Mammary epithelial cell (primary cell): Measurements from ENCODE around the gene APOD.

Experiments used
- CTCF ChIP-seq, 2 donors: IDR thresholded peaks in 1 of 2; conservative IDR thresholded peaks in 1 of 2; 2 replicates each; pipeline ENCODE4 v1.5.1; 2011 to 2012; ENCODE audit warnings: inconsistent platforms in 2 of 2, low read length in 2 of 2, mild to moderate bottlenecking in 2 of 2, control low read depth in 1 of 2, low read depth in 1 of 2; ENCODE audit not compliant: insufficient read depth in 1 of 2; ENCODE audit errors: extremely low read depth in 1 of 2
- EZH2 ChIP-seq: IDR thresholded peaks from 2 replicates; pipeline ENCODE4 v1.6.1; 2012; ENCODE audit warnings: low read length, inconsistent platforms, borderline replicate concordance

DNA sequence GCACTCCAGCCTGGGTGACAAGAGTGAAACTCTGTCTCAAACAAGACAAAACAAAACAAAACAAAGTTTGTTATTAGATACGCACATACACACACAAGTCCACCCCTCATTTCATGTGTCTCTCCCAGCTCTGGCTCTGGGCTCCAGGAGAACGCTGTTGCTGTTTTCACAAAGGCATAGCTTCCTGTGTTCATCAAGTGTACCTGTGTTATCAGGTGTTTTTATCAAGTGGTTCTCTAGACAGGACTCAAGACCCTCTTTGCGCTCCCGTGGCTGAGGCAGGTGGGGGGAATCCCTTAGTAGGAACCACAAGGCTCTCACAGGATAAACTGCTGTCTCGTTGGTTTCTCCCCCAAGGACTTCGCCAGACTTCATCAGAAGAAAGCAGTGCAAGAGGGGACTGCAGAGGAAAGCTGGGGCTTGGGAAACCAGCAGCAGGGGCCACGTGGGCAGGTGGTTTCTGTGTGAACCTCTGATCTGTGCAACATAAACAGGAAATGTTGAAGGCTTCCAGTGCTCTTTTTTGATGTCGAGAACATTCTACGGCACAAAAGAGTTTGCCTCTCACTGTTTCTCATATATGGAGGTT lies 33.7 kb downstream of the APOD start:
- TF ChIP-seq CTCF (conservative IDR thresholded peaks at IDR 0.05 in 1 of 2, IDR thresholded peaks at IDR 0.05 in 1 of 2; ENCODE audit: extremely low read depth in 1 of 2, insufficient read depth in 1 of 2, low read depth in 1 of 2, low read length in 2 of 2) = no peak
- TF ChIP-seq EZH2 = no peak
